GM18868 (cell line): Measurements from ENCODE around the gene TTLL13.

ENCODE experiments used
- ATAC-seq: cut with Tn5 transposase; IDR thresholded peaks from one replicate; pipeline ENCODE4 v1.9.1; 2021; ENCODE audit warnings: mild to moderate bottlenecking, moderate library complexity; ENCODE audit not compliant: unreplicated experiment

Gene TTLL13

GRCh38 chr15:90214553-90215196, 34.7 kb upstream of the TTLL13 start:
- no peak for ATAC-seq

- no peak for ATAC-seq
Observed at GRCh38 chr15:90217671-90218394, 31.5 kb upstream of the TTLL13 start.

DNA sequence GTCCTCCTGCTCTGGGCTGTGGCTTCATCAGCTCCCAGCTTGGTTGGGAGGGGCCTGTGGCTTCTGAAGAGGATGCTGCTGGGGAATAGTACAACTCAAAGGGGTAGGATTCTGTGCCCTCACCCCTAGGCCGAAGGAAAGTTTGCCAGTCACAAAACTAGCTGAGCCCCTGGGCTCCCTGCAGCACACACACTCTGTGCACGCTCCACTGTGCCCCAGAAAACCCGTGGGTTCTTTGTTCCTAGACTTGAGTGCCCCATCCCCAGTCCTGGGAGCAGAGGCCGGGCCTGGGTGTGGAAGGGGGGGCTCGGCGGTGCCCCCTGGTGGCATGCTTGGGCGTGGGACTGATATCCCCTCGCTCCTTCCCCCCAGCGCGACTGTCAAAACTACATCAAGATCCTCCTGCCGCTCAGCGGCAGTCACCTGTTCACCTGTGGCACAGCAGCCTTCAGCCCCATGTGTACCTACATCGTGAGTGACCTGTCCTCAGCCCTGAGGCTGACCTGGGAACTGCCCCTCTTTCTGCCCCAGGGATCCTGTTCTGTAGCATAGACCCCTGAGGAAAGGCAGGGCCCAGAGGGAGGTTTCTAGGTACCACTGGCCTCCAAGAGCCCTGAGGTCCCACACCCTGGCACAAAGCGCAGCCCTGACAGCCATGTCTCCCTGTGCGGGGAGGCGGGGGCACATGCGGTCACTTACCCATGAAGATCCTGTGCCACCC, 29.8 kb upstream of the TTLL13 start:
- peak; percentile 43 for ATAC-seq

GRCh38 chr15:90221246-90221900, 28.0 kb upstream of the TTLL13 start:
- ATAC-seq: no peak

DNA sequence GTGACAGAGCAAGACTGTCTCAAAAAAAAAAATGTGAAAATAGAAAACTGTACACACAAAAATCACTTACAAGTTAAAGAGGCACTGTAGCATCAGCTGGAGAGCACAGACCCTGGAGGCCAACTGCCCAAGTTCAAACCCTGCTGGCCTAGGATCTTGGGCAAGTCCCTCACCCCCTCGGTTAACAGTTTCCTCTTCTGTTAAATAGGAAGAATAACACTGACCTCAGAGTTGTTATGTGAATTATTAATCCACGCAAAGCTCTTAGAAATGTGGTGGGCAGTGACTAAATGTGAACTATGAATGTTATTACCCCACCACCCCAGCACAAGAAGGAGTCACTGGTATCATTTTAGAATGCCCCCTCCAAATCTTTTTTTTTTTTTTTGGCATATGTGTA, 26.8 kb upstream of the TTLL13 start:
- ATAC-seq: no peak

GRCh38 chr15:90223441-90224165, 25.8 kb upstream of the TTLL13 start:
- ATAC-seq: no peak

- ATAC-seq: no peak
Observed at GRCh38 chr15:90225047-90225446, 24.3 kb upstream of the TTLL13 start.

GRCh38 chr15:90225504-90226234, 23.7 kb upstream of the TTLL13 start:
- no peak for ATAC-seq

DNA sequence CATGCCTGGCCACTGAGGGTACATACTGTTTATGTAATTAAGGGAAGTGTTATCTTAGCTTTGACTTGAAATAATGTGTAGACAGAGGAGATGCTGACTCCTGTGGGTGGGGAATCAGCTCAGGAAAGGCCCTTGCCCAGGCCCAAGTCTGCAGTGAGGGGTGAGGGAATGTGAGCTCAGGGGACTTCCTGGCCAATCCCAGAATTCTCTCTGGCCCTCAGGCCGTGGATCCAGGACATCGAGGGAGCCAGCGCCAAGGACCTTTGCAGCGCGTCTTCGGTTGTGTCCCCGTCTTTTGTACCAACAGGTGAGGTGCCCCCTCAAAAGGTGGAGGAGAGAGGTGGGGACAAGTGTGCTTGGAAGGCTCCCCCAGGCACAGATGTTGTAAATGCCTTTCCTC, 22.0 kb upstream of the TTLL13 start:
- no peak for ATAC-seq

DNA sequence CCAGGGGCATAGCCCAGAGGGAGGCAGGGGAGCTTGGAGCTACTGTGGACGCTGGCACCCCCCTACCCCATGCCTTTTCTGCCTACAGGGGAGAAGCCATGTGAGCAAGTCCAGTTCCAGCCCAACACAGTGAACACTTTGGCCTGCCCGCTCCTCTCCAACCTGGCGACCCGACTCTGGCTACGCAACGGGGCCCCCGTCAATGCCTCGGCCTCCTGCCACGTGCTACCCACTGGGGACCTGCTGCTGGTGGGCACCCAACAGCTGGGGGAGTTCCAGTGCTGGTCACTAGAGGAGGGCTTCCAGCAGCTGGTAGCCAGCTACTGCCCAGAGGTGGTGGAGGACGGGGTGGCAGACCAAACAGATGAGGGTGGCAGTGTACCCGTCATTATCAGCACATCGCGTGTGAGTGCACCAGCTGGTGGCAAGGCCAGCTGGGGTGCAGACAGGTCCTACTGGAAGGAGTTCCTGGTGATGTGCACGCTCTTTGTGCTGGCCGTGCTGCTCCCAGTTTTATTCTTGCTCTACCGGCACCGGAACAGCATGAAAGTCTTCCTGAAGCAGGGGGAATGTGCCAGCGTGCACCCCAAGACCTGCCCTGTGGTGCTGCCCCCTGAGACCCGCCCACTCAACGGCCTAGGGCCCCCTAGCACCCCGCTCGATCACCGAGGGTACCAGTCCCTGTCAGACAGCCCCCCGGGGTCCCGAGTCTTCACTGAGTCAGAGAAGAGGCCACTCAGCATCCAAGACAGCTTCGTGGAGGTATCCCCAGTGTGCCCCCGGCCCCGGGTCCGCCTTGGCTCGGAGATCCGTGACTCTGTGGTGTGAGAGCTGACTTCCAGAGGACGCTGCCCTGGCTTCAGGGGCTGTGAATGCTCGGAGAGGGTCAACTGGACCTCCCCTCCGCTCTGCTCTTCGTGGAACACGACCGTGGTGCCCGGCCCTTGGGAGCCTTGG, 21.3 kb upstream of the TTLL13 start:
- ATAC-seq: no peak

GRCh38 chr15:90228960-90229359, 20.4 kb upstream of the TTLL13 start:
- ATAC-seq: no peak

DNA sequence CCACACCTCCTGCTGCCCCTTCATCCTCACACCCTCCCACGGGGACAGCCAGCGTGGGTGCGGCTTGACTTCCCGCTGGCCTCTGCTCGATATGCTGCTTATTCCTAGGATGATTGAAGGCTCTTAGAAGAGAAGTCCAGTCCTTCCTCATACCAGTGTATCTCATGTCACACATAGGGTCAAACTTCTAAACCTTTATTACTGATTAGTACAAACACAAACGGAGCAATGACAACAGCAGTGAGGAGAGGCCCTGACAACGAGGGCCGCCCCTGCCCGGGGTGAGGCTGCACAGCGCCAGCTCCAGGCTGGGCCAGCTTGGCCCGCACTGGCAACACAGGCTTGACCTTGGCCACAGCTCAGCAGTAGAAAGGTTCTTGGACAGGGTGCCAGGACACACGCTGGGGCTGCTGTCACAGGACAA, 19.3 kb upstream of the TTLL13 start:
- ATAC-seq: no peak

GRCh38 chr15:90230610-90231009, 18.7 kb upstream of the TTLL13 start:
- ATAC-seq: no peak

GRCh38 chr15:90231028-90232017, 18.0 kb upstream of the TTLL13 start:
- ATAC-seq: no peak

DNA sequence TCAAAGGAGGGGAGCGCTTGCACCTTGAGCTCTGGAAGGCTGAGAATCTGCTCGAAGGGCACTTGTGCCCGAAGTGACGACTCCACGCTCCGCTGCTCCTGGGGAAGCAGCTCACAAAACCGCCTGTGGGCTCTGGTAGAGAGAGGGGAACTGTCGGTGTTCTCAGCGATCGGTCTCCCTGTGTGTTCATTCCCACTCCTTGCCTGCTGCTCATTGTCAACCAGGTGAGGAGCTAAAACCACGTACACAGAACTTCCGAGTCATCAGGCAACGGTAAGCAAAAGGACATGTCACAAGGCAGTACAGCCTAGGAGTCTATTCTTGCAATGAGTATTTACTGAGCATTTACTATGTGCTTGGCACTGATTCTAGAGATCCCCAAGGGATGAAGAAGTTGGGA, 17.2 kb upstream of the TTLL13 start:
- ATAC-seq: no peak

- no peak for ATAC-seq
Observed at GRCh38 chr15:90232941-90233386, 16.4 kb upstream of the TTLL13 start.

DNA sequence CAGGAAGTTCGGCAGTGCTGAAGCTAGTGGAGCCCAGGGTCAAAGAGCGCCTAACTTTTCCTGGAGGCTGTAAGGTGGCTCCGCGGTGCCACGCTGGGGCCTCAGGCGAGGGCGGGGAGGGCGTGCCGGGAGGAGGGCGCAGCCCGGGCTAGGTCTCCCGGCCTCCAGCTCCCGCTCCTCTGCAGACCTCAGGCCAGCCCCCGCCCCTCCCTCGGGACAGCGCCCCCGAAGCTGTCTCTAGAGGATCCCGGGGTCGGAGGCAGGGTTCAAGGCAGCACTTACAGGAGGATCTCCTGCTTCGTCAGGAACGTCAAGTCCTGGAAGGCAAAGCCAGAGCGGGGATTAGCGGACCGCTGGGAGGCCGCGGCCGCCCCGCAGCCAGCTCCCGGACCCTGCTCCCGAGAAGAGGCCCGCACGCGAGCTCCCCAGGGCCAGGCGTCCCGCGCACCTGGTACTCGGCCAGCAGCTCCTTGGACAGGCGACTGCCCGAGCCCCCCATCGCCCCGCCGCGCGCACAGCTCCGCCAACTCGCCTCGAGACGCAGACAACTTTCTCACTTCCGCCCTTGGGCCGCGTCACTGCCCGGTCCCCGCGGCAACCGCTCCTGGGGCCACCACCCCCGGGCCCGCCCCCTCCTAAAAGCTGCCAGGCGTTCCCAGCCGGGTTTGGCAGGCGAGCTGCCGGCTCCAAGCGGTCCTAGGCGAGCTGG, 15.8 kb upstream of the TTLL13 start, which contains the start of gene CIB1:
Gene CIB1 (minus strand): TSS at position 555 of the 709 bp plus-strand sequence. CDS start 56 bp downstream, at position 499.
- ATAC-seq: peak; percentile 94
